HG03432 (cell line): ENCODE measurements around the gene HNRNPA3.
"Not testable (repeated sequence)": the region's sequence is repeated elsewhere in the genome, so short reads cannot be mapped to it uniquely, and the experiment has no call there.

Source experiments
- ATAC-seq: cut with Tn5 transposase; IDR thresholded peaks from one replicate; pipeline ENCODE4 v1.9.1; 2021; ENCODE audit warnings: mild to moderate bottlenecking, moderate library complexity; ENCODE audit not compliant: unreplicated experiment

Gene HNRNPA3

DNA sequence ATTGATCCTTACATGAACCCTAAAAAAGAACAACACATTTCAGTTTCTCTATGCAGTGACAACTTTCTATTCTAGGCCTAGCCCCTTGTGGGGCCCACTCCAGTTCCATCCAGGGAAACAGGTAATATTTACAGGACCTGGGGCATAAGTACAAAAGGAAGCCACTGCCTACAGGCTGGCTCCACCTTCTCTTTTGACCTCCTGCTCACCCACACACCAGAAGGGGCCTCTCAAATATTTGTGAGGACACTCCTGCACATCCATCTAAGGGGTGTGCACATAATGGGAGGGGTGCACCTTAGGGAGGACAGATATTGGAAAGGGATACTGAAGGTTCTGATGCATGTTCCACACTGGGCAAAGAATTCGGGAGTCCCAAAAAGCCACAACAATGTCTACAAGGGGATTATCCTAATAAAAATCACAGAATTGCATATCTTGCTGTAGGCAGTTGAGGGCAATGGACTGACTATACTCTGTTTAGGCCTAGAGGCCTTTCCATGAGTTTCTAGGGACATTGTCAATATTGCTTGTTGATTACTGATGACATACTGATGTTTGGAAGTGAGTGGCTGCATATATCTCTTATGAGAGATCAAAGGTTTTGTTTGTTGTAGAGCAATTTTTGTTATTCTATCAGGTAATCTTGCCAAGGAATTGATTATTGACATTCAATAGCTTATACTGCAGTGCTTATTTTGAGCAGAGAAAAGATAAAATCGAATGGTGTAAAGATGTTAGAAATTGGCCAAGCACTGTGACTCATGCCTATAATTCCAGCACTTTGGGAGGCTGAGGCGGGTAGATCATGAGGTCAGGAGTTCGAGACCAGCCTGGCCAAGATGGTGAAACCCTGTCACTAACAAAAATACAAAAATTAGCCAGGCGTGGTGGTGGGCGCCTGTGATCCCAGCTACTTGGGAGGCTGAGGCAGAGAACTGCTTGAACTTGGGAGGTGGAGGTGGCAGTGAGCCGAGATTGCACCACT lies 23.8 kb upstream of the HNRNPA3 start:
- no peak for ATAC-seq

GRCh38 chr2:177190941-177191340 lies 21.7 kb upstream of the HNRNPA3 start:
- ATAC-seq, result no peak

GRCh38 chr2:177192788-177193187 lies 19.8 kb upstream of the HNRNPA3 start:
- ATAC-seq, result peak; percentile 36

DNA sequence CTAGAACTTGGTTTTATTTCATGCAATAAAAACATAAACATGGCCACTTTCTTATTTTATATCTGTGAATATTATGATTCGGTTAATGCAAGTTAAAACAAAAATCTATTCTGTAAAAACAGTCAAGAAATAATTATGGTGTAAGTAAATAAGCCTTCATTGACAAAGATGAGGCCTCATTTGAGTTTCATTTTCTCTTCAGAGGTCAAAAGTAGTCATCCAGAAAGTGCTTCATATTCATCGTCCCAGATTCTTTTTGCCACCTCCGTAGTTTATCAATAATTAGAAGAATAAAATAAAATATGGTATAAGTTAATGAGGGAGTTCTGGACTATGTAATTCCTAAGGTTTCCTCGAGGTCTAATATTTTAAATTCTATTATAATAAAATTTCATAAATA lies 19.4 kb upstream of the HNRNPA3 start:
- ATAC-seq, result peak; percentile 79

- peak; percentile 52 for ATAC-seq
Observed at GRCh38 chr2:177195194-177195593, 17.4 kb upstream of the HNRNPA3 start.

- not testable (repeated sequence) for ATAC-seq
Observed at GRCh38 chr2:177200419-177200818, 12.2 kb upstream of the HNRNPA3 start.

DNA sequence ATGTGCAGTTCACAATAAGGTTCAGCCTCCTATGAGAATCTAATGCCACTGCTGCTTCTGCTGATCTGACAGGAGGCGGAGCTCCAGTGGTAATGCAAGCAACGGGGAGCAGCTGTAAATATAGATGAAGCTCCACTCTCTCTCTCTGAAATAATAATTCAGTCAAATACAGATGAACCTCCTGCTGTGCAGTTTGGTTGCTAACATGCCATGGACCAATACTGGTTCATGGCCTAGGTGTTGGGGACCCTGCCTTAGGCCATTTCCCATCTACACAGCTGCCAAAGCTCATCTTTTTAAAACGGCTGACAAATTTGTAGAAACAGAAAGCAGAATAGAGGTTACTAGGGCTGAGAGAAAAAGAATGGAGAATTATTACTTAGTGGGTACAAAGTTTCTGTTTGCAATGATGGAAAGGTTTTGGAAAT lies 10.7 kb upstream of the HNRNPA3 start:
- no peak for ATAC-seq

DNA sequence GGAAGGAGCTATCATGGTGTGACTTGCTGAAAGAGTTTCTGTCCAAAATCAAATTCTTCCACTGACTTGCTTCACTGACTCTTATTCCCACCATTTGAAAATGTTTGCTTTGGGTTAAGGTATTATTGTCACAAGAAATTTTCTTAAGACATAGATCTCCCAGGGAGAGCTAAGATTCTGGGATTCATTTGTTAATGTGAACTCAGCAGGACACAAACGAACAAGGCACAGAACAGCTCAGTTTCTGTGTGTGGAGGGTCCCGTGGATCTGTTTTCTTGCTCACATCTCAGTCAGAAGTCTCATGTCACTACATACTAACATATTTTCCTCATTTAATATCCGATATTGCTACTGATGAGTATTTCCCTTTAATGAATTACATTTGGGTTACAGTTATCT lies 8.2 kb upstream of the HNRNPA3 start:
- ATAC-seq, result no peak

GRCh38 chr2:177207101-177207500 lies 5.5 kb upstream of the HNRNPA3 start:
- ATAC-seq, result peak; percentile 73

DNA sequence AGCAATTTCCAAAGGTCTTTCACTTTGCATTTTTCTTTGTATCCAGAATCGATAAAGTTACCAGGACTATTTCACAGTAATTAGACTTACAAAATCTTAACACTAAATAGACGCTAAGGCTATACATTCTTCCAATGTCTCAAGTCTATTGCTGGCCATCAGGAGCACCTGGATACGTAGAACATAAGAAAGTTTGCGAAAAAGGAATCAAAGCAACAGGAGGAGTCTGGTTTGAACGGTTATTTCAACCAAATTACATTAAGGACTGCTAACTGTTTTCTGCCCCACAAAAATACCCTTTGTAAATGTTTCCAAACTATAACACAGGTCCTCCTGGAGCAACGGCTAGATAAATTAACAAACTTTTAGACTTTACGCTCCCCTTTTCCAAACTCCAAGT lies 1.4 kb upstream of the HNRNPA3 start:
- no peak for ATAC-seq

GRCh38 chr2:177211576-177212105 lies 953 bp upstream of the HNRNPA3 start:
- ATAC-seq, result no peak

GRCh38 chr2:177212891-177213856 lies 580 bp downstream of the HNRNPA3 start:
- peak; percentile 60 for ATAC-seq

DNA sequence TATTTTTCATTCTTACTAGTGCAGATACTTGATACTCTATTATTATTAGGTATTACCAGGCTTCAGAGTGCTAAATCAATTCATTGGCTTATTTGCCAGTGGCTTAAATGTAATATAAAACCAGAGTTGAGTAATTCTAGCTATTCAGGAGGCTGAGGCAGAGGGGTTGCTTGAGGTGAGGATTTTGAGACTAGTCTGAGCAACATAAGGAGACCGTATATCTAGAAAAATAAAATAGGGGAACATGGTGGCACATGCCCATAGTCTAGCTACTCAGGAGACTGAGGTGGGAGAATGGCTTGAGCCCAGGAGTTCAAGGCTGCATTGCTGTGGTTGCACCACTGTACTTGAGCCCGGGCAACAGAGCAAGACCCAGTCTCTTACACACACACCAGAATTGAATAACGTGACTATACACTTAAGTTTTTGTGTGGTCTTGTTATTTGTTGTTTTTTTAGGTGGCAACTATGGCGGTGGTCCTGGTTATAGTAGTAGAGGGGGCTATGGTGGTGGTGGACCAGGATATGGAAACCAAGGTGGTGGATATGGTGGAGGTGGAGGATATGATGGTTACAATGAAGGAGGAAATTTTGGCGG lies 4.8 kb downstream of the HNRNPA3 start:
- ATAC-seq, result no peak

GRCh38 chr2:177219787-177220186 lies 7.2 kb downstream of the HNRNPA3 start:
- not testable (repeated sequence) for ATAC-seq

DNA sequence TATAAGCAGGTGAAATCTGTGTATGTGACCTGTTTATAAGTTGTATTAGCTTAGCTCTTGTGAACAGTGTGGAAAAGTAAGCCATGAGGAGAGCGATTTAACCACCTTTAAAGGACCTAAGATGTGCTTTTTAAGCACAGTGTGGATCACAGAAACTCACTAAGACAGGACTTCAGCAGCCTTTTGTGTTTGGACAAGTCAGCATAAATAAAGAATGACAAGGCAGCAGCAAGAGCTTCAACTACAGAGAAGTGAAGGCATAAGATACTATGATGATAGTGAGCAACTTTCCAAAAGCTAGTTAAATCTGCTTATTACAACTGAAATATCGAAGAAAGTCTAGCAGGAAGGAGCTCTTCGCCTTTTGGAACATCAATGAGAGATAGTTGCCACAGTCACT lies 8.9 kb downstream of the HNRNPA3 start:
- ATAC-seq, result no peak

- ATAC-seq, result no peak
Observed at GRCh38 chr2:177221970-177222369, 9.4 kb downstream of the HNRNPA3 start.

DNA sequence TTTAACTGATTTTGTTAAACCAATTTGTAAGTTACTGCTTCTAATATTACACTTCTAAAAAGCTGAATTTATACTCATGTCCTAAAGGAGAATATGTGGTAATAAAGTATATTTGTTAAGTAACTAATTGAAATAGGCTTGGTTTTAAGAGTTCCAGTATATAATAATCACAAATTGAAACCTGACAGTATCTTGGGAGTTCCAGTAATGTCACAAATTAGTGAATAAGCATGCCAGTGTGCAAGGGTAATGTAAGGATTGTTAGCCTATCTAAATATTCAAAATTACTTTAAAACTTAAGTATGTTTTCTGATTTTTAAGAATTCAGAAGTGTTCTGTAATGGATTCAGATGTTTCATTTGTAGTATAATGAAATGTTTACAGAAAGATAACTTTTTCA lies 10.8 kb downstream of the HNRNPA3 start:
- ATAC-seq, result not testable (repeated sequence)

GRCh38 chr2:177225965-177226360 lies 13.4 kb downstream of the HNRNPA3 start:
- no peak for ATAC-seq

DNA sequence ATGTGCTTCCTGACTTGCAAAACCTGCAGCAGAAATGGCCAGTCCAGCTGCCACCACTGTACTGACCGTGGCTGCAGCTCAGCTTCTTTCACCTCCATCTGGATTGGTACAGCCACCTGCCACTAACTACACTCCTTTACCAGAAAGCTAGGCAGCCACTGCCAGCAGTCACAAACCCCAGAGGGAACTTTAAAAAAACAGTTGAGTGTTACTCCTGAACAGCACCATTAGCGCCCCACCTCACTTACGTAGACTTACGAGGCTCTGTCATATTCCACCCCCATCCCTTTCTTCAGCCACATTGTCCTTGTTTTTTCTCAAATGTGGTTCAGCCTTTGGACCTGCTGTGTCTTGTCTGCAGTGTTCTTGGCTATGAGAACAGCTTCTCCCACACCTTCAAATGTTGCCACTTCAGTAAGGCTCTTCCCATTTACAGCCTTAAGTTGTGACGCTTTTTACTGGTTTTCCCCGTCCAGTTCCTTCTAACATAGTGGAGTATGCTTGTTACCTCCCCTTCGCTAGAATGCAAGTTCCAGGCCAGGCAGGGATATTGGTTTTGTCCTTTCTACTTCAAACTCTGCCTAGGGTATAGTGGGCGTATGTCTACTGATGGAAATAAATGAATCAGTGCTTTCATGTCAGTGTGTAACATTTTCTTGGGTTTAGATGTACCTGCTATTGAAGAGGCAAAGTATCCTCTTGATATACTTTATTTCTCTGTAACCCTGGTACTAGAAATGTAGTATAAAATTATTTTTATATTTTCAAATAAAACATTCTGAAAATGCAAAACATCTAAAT lies 17.0 kb downstream of the HNRNPA3 start:
- no peak for ATAC-seq

- no peak for ATAC-seq
Observed at GRCh38 chr2:177231270-177231669, 18.7 kb downstream of the HNRNPA3 start.
